Measurements from ENCODE around the gene MSANTD1.

The MSANTD1 gene

DNA sequence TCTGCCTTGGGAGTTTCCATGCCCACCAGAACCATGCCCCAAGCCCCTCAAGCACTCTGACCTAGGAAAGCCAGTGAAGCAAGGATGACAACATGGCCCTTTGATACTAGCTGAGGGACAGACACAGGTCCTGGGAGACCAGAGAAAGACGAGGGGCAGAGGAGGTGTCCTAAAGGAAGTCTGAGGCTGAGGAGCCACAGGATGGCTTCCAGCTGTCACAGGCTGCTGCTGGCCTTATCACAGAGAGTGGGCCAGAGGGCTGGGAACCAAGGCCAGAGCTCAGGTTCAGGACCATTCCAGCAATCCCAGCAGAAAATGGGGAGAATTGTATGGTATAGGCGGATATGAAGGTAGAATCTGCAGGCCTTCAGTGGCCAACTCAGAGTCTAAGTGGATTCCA is 31.7 kb upstream of the MSANTD1 start:
- DNase-seq: no peak

DNA sequence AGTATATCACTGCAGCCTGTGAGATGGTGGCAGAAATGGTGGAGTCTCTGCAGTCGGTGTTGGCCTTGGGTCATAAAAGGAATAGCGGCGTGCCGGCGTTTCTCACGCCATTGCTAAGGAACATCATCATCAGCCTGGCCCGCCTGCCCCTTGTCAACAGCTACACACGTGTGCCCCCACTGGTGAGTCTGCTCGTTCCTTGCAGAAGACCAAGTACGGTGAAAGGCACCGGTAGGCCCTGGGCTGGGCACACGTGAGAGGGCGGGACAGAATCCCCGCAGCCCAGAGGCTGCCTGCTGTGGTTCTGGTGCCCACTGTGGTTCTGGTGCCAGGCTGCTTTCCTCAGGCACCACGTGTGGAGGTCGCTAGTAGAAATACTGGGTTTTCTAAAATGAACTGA is 31.2 kb upstream of the MSANTD1 start:
- DNase-seq: no peak

DNA sequence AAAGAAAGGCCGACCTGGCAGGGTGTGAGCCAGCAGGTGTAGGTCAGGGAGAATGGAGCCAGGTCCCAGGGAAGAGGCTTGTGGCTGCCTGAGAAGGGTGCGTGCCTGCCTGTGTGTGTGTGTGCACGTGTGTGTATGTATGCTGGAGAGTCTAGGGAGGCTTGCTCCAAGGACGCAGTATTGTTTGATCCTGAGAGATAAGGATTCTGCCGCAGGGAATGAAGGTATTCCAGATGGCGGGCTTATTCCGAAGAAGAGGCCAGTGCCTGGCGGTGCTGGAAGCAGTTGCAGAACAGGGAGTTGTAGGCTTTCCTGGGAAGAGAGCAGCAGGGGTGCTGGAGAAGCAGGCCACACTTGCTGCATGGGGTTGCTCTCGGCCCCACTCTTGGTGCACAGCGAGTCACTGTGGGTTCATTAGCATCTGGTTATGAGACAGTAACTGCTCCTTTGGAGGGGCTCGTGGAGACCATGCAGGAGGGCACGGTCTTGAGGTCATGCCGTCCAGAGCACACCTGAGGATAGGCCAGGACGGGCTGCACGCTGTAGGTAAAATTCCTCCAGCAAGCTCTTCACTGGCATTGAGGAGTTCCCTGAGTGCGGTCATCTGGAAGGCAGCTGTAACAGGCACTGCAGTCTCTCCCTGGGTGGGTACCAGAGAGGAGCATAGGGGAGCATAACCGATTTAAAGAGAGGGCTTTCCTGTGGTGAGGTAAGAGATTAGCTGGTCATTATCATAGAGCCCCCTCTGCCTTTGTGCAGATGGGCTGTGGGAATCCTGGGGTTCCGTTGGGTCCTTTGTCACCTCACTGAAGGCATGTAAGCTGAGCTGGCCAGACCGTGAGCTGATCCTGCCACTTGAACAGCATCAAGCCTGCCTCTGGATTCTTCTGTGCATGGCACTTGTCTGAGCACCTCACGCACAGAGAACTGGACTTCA is 29.9 kb upstream of the MSANTD1 start:
- no peak for DNase-seq

DNA sequence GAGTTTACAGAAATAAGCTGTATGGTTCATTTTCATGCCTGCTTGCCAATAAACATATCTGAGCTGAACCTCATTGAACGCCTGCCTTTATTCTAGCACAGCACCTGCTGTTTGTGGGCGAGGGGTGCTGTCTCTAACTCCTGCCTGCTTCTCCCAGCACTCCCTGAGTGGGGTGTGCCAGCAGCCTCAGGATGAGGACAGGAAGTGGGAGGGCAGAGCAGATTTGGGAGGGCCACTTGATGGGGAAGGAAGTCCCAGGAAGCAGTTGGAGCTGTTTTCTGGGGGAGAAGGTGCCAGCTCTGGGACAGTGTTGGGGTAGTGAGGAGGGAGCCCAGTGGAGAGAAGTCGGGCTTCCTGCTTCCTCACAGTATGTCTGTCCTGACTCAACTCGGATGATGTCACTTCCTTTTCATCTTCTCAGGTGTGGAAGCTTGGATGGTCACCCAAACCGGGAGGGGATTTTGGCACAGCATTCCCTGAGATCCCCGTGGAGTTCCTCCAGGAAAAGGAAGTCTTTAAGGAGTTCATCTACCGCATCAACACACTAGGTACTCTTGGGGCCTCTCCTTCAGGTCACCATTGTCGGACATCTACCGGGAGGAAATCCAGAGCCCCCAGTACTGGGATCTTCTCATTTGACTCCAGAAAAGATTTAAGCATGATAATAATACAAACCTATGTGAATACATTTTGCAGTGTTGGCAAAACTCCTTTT is 29.0 kb upstream of the MSANTD1 start:
- no peak for DNase-seq

DNA sequence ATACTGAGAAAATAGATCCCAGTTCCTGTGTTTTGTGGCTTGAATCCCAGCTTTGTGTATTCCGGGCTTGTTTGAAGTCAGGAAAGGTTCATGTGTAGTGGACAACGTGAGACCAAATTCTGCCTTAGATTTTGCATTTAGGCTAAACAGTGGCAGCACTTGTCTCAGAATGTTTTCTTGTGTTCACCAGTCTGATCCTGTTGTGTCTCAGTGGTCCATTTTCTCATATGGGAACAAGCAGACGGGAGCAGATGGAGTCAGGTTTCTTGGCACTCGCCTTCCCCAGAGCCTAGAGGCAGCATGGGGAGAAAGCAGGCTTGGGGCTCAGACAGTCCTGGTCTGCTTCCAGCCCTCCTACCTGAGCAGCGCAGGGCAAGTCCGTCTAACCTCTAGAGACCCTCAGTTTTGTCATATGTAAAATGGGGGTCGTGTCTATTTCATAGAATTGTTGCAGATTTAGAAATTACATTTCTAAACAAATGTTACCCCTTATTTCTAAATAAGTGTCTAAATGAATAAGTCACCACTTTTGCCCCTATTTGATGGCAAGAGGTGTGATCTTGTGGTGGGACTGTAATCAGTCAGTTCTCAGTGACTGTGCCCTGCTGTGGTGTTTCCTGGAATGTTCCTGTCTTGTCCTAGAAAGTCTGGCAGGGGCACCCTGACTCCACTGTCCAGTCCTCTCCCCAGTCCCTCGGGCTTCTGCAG is 28.3 kb upstream of the MSANTD1 start:
- no peak for DNase-seq

DNA sequence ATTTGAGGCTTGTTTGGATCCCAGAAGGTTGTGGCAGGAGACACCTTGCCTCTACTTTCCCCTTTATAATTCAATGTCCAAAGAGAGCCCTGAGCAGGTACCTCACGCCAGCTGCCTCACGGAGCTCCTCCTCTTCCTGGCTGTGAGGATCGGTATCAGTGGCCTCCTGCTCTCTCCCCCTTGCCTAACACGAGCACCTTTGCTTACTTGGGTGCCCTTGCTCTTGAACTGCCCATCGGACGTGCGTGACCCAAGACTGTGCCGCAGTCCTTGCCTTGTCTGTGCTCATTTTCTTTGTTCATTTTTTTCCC is 27.8 kb upstream of the MSANTD1 start:
- DNase-seq: no peak

DNA sequence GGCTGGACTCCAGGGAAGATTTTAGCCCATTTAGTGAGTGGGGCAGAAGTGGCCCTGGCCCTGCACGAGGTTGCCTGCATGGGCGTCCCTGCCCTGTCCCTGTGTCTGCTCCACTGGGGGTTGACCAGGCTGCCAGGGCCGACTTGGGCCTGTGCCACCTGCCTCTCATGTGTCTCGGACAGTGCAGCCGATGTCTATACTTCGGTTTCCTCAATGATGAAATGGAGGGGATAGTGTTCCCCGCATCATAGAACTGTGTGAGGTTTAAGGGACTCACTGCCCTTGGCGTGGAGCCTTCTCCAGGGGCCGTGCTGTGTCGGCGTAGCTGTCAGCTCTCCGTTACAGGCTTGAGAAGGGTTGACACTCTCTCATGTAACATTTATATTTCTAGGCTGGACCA is 27.0 kb upstream of the MSANTD1 start:
- DNase-seq: no peak

DNA sequence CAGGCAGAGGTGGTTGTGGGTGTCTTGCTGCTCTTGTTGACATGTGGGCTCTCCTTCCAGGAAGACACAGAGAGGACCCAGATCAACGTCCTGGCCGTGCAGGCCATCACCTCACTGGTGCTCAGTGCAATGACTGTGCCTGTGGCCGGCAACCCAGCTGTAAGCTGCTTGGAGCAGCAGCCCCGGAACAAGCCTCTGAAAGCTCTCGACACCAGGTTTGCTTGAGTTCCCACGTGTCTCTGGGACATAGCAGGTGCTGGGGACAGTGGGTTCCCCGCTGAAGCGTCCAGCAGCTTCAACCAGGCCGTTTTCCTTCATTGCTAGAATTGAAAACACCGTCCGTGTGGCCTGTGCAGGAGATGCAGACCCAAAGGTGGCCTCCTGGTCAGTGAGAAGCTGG is 25.6 kb upstream of the MSANTD1 start:
- no peak for DNase-seq

DNA sequence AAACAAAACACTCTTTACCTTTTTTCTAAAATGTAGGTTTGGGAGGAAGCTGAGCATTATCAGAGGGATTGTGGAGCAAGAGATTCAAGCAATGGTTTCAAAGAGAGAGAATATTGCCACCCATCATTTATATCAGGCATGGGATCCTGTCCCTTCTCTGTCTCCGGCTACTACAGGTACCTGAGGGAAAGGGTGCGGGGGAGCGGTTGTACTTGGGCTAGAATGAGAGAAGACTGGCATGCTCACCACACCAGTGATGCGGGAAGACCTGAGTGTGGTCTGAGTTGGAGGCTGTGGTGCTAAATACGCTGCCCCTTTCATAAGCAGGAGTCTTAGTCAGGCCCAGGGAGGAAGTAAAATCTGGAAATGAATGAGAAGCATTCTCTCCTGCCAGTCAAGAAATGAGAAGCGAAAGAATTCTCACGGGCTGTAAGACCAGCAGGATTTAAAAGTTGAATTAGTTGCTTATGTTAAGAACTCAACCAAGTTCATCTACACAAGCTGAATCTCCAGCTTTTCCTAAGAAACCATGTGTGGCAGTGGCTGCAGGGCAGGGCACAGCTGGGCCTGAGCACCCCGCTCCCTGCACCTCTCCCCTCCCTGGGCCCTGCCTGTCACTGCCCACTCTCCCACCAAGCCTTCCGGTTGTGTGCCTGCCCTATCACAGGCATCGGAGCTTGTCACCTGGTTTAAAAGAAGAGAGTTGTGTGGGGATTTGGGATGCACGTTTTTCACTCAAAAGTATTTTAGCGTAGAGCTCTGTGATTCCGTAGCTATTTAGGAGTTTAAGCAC is 24.8 kb upstream of the MSANTD1 start:
- no peak for DNase-seq

DNA sequence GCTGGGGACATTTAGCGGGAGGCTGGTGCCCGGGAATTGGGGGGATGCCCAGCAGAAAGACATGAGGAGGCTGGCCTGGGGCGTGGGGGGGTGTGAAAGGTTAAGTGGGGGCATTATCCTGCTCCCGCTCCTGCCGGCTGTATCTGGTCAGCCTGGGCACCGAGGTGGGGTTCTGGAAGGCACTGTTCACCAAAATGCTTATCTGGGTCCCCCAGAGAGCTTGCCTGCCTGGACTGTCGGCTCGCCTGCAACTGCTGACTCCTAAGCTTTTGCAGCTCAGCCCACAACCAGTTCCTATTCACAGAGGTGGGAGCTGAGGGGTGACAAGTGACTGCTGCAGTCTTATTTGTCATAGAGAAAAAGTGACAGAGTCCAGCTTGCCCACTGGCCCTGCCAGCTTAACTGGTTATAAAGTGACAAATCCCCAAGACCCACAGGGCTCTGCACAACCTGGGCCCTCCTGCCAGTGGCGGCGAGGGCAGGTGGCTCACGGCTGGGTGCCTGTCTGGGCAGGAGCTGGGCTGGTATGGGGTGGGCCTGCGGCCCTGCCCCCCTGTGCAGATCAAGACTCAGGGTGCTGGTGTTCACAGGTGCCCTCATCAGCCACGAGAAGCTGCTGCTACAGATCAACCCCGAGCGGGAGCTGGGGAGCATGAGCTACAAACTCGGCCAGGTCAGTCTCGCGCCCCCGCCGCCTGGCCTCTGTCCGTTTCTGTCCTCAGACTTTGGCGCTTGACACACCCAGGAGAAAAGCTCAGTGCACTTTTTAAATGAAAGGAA is 23.7 kb upstream of the MSANTD1 start:
- DNase-seq: no peak

DNA sequence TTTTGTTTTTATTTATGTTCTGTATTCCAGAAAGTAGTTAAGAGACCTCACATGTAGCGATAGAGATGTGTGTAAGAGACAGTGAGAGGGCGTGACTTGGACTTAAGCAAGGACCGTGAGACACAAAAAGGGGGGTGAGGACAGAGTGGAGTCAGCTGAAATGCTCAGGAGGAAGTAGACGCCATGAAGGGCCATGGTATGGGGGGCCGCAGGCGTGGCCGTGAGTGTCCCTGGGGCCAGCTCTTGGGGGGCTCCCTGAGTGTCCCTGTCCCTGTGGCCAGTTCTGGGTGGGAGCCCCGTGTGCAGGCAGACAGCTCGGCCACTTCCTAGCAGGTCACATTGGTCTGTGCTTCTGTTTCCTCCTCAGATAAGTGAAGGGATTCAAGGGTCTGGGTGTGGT is 23.0 kb upstream of the MSANTD1 start:
- DNase-seq: no peak

DNA sequence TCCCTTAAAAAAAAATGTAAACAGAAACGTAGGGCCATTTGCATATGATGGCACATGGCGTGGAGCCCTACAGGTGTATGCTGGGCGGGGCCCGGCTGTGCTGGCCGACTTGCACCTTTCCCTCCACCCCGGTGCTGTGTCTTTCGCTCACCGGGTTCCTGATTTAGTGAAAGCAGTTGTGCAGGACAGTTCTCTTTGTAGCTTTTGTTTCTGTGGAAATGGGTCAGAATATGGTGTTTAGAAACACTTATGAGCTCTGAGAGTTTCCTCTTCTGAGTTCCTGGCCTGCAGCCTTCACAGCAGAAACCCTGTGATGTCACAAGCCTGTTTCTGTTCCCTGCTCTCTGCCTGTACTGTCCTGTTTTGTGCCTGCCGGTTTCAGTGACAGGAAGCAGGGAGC is 22.5 kb upstream of the MSANTD1 start:
- no peak for DNase-seq

DNA sequence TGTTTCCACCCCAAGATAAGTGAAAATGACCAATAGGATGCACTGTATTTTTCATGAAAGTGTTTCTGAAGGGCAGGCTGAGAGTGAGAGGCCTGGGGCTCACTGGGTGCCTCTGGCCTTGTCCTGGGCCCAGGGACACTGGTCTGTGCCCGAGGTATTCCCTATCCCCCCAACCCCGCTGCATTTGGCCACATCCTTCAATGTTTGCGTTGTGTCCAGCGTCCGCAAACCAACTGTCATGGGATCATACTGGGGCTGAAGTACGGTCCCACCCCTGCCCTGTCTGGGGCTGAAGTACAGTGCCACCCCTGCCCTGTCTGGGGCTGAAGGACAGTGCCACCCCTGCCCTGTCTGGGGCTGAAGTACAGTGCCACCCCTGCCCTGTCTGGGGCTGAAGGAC is 22.0 kb upstream of the MSANTD1 start:
- no peak for DNase-seq

DNA sequence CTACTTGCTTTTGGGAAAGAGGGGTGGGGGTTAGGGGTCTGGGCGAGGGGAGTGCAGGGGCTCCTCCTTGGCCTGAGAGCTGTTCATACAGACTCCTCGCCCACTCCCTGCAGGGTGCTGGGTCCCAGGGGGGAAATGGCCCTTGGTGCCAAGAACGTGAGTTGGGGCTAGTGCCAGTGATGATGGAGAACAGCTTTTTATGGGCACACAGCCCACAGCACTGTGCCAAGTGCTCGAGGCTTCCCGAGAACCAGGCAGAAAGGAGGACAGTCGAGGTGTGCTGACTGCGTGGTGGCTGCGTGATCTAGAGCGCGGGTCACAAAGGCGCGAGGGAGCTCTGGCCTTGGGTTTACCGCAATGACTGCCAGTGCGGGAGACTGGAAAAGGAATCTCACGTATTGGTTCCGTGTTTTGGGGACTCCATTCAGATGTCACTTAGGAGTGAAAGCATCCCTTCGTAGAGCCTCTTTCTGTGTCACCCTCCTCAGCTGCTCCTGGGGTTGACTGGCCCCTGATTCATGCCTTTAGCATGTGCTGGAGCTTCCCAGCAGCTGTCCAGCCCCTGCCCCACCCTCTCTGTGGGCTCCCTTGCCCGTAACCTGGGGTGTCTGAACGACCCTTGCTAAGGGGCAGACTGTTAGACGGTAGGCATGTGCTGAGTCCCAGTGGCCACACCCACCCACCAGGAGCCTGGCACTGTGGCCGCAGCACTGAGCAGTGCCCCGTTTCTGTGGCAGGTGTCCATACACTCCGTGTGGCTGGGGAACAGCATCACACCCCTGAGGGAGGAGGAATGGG is 20.9 kb upstream of the MSANTD1 start:
- DNase-seq: no peak

DNA sequence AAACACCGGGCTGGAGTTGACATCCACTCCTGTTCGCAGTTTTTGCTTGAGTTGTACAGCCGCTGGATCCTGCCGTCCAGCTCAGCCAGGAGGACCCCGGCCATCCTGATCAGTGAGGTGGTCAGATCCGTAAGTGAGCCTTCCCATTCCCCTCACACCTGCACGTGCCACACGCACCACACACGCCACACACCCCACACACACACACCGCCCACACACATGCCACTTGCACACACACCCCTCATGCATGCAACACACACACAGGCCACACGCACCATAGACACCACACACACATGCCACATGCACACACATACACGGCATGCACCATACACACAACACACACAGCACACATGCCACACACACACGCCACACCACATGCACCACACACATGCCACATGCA is 20.1 kb upstream of the MSANTD1 start:
- DNase-seq: no peak

DNA sequence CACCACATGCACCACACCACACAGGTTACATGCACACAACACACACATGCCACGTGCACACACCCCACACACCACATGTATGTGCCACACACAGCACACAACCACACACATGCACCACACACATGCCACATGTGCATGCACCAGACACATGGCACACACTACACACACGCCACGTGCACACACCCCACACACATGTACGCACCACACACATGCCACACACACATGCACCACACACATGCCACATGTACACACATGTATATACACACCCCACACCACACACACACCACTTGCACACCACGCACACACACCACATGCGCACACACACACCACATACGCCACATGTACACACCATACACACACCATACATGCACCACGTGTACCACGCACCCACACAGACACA is 19.6 kb upstream of the MSANTD1 start:
- no peak for DNase-seq

DNA sequence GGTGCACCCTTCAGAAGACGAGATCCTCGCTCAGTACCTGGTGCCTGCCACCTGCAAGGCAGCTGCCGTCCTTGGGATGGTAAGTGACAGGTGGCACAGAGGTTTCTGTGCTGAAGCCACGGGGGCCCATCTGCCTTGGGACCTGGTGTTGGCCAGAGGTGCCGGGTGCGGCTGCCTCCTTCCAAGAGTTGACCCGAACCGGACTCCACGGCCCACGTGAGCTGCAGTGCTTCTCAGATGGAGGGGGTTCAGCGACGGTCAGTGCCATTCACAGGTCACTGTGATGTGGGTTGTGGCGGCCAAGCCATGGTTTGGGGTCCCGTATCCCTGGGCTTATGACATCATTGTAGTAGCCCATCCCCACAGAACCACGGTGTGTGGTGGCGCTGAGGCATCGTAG is 19.0 kb upstream of the MSANTD1 start:
- no peak for DNase-seq

DNA sequence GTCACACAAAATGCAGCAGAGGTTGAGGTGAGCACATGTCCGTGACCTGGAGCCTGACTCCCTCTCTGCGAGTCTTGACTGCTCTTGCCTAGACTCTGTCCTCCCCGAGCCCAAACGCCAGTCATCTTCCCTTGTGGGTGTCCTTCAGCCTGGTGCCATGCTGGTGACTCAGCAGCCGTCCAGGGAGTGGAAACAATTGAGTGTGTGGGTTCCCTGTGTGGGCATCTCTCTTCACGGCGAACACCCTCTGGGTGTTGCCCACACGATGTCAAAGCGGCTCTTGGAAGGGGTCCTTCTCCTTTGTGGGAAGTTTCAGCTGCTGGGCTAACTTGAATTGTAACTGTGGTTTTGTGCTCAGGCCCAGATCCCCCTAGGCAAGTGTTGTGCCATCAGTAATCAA is 17.5 kb upstream of the MSANTD1 start:
- DNase-seq: no peak

DNA sequence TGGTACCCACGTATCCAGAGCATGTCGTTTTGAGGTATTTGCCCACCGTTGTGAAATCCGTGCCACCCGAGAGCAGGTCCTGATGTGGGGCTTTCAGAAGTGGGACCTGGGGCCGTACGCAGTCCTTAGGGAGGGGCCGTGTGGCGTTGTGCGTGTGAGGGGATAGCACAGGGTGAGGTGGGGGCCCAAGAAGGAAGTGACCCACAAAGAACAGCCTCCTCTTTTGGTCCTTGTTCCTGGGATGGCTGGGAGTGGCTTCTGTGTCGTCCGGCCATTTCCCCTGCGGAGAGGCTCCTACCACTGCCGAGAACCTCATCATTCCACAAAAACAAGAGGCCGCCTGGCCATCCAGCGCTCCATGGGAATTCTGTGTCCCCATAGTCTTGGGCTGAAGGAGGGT is 17.0 kb upstream of the MSANTD1 start:
- DNase-seq: no peak

DNA sequence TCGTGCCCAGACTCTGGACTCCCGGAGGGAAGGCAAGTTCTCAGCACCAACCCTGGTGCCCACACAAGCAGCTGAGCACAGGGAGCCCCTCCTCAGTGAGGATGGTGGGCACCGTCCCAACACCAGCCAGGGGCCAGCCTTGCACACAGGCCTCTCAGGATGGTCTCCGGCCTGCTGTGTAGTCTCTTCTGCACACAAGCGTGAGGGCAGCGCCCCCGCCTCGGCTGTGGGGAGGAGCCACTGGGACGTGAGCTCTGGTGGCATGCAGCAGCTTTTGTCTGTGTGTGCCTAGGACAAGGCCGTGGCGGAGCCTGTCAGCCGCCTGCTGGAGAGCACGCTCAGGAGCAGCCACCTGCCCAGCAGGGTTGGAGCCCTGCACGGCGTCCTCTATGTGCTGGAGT is 16.1 kb upstream of the MSANTD1 start:
- DNase-seq: no peak

DNA sequence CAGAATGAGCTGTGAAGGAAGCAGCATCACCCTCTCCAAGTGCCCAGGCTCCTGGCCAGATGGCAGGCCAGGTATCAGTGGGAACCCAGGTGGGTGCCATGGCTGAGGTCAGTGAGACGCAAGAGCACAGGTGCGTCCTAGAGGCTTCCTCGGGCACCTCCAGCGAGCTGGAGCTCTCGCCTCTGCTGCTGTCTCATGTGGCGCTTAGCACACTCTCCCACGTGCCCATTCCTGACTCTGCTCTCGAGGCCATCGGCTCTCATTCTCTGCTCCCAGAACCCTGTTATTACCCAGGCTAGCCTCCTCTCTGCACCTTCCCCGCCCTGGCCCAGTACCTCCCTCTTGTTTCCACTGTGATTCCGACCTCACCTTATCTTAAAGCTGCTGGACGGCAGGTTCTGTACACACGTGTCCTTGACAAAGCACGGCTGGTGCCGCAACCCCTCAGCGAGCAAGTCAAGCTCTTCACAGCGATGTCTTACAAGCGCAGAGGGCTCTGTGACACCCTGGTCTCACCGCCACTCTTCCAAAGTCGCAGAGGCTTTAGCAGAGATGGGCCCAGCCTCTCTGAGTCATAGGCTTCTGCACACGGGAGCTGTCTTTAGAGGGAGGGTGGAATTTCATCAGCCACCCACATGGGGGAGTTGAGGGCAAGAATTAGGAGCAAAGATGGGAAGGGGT is 15.4 kb upstream of the MSANTD1 start:
- no peak for DNase-seq
